SU-DHL-6 (cell line): ENCODE data around the gene MYOCD.

Experiments used
- EZH2phosphoT487 ChIP-seq: fragments of 200-600 bp; sonication (generic), shearing (Covaris generic); conservative IDR thresholded peaks from 2 replicates; pipeline ENCODE4 v1.6.1; 2018; ENCODE audit warnings: mild to moderate bottlenecking, antibody characterized with exemption, low read length, moderate library complexity, mixed read lengths
- TF ChIP-seq, protein P1 (sequence below): fragments of 200-600 bp; sonication (generic); IDR thresholded peaks from one replicate; pipeline ENCODE4 v1.5.1; 2017; ENCODE audit warnings: antibody characterized with exemption, mild to moderate bottlenecking, low read length, moderate library complexity; ENCODE audit not compliant: insufficient read depth, poor library complexity, severe bottlenecking

DNA sequence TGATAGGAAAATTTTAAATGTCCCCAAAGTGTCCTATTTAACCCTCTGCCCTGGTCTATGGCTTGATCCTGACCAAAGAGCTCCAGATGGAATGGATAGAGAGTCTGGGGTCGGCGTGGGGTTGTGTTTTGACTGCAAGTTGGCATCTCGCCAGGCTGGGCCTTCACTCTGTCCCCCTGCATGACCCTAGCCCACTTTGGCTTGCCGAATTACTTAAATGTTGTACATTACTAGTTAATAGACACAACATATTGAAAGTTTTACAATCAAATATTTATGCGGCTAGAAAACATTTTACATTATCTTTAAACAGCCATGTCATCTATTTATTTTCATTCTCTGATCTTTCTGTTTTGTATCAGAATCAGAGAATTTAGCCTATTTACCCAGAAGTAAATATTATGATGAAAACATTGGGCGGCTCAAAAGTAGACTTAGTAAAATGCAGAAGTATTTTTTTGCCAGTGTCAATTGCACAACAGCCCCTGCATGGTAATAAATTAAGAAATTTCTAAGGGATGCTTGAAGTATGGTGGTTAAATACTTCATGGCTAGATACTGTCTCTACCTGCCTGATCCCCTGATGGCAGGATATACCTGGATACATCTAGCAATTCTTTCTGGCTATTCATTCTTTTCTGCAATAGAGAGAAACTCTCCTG, 18.8 kb upstream of the MYOCD start:
- TF ChIP-seq, protein P1, sequence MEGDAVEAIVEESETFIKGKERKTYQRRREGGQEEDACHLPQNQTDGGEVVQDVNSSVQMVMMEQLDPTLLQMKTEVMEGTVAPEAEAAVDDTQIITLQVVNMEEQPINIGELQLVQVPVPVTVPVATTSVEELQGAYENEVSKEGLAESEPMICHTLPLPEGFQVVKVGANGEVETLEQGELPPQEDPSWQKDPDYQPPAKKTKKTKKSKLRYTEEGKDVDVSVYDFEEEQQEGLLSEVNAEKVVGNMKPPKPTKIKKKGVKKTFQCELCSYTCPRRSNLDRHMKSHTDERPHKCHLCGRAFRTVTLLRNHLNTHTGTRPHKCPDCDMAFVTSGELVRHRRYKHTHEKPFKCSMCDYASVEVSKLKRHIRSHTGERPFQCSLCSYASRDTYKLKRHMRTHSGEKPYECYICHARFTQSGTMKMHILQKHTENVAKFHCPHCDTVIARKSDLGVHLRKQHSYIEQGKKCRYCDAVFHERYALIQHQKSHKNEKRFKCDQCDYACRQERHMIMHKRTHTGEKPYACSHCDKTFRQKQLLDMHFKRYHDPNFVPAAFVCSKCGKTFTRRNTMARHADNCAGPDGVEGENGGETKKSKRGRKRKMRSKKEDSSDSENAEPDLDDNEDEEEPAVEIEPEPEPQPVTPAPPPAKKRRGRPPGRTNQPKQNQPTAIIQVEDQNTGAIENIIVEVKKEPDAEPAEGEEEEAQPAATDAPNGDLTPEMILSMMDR: no peak
- no peak for TF ChIP-seq EZH2phosphoT487
